Lung (tissue), 16 donors: Measurements from ENCODE around the gene PDP2. TPM values are rescaled to one million over a fixed set of nuclear protein-coding genes. Genes with fewer than 3 reads are reported as not detected.

Experiments
- ATAC-seq: fragments of 200-7000 bp; cut with Tn5 transposase; one replicate; pipeline ENCODE4 v1.9.1; 2020; ENCODE audit warnings: moderate number of reproducible peaks; ENCODE audit not compliant: insufficient read depth, low FRiP score
- DNase-seq, 3 donors: peaks; one replicate each; pipeline ENCODE4 v3.0.0-alpha.2; 2013 to 2017
- H3K27ac ChIP-seq, 2 donors: one replicate each; pipeline ENCODE4 v1.5.1; 2013; ENCODE audit warnings: mild to moderate bottlenecking in 2 of 2, moderate library complexity in 2 of 2, control low read depth in 1 of 2, inconsistent platforms in 1 of 2, low read depth in 1 of 2, low read length in 1 of 2
- H3K27me3 ChIP-seq, 3 donors: one replicate each; pipeline ENCODE4 v1.5.1; 2013; ENCODE audit warnings: low read length in 2 of 3; ENCODE audit not compliant: control insufficient read depth in 3 of 3, insufficient read depth in 3 of 3
- H3K36me3 ChIP-seq, 4 donors: one replicate each; pipeline ENCODE4 v1.5.1; 2013; ENCODE audit warnings: low read length in 4 of 4, mild to moderate bottlenecking in 1 of 4, moderate library complexity in 1 of 4; ENCODE audit not compliant: control insufficient read depth in 4 of 4, insufficient read depth in 4 of 4
- H3K4me1 ChIP-seq, 5 donors: one replicate each; pipeline ENCODE4 v1.5.1; 2013; ENCODE audit warnings: low read length in 5 of 5, mild to moderate bottlenecking in 2 of 5, moderate library complexity in 1 of 5; ENCODE audit not compliant: control insufficient read depth in 5 of 5, insufficient read depth in 5 of 5
- H3K4me3 ChIP-seq: one replicate; pipeline ENCODE4 v1.5.1; 2013; ENCODE audit warnings: mild to moderate bottlenecking, control low read depth, moderate library complexity
- H3K9ac ChIP-seq, 2 donors: one replicate each; pipeline ENCODE4 v1.5.1; 2013; ENCODE audit warnings: low read length in 2 of 2, control low read depth in 1 of 2; ENCODE audit not compliant: insufficient read depth in 1 of 2
- H3K9me3 ChIP-seq, 4 donors: one replicate each; pipeline ENCODE4 v1.5.1; 2013; ENCODE audit warnings: low read length in 3 of 4, mild to moderate bottlenecking in 1 of 4, moderate library complexity in 1 of 4; ENCODE audit not compliant: control insufficient read depth in 4 of 4, insufficient read depth in 3 of 4
- CTCF ChIP-seq: IDR thresholded peaks from 2 replicates; pipeline ENCODE4 v1.5.1; 2012; ENCODE audit warnings: mild to moderate bottlenecking; ENCODE audit errors: control extremely low read depth, extremely low read depth
- WGBS, 2 donors: extraction: QIAGEN DNeasy Blood & Tissue Kit; methylation state at CpG; one replicate each; pipeline ENCODE4 v1.1.7; 2013; 5-methylcytosine and 5-hydroxymethylcytosine counted together
- long read RNA-seq, 5 donors: transcript quantifications; one replicate each; lab custom pipeline, GENCODE V29; 2026
- polyA plus RNA-seq, 2 donors: library from polyadenylated mRNA; stranded (reverse); fragments of 200-250 nt; gene quantifications; one replicate each; pipeline ENCODE4 v1.2.1, GENCODE V29; 2013
- total RNA-seq, 2 donors: library from RNA; depleted of rRNA in 1 of 2; stranded (reverse); fragments of >200 nt in 1 of 2; gene quantifications; one replicate each; pipeline ENCODE4 v1.2.1, GENCODE V29; 2014 to 2021
- donor health status: control.
- donor health status: control.
- donor health status: Bipolar disorder and iron deficiency.
- donor health status: healthy.
- donor health status: DM: yes; HTN: yes; CAD: no.

The PDP2 gene
- 10 to 100 TPM; 21.3 to 23.0 TPM for total RNA-seq
- 1 to 10 TPM; 4.5 to 4.9 TPM for polyA plus RNA-seq
- long read RNA-seq, donor 1, full-length matches to known transcripts: 8 of 8 reads
- long read RNA-seq, donor 1, partial matches to known transcripts: 0 of 8 reads
- long read RNA-seq, donor 1, other reads (novel, unspliced or antisense): 0 of 8 reads
- long read RNA-seq, donor 2: 0 reads
- long read RNA-seq, donor 3, full-length matches to known transcripts: 1 of 1 reads
- long read RNA-seq, donor 3, partial matches to known transcripts: 0 of 1 reads
- long read RNA-seq, donor 3, other reads (novel, unspliced or antisense): 0 of 1 reads
- long read RNA-seq, donor 4, full-length matches to known transcripts: 1 of 1 reads
- long read RNA-seq, donor 4, partial matches to known transcripts: 0 of 1 reads
- long read RNA-seq, donor 4, other reads (novel, unspliced or antisense): 0 of 1 reads
- long read RNA-seq, donor 5, full-length matches to known transcripts: 1 of 1 reads
- long read RNA-seq, donor 5, partial matches to known transcripts: 0 of 1 reads
- long read RNA-seq, donor 5, other reads (novel, unspliced or antisense): 0 of 1 reads

- 0% methylated on average over 52 to 58 of the region's 58 CpGs for whole genome bisulfite sequencing, 2 donors
- H3K4me3 ChIP-seq: peak within 1 kb of the TSS; percentile 91
- no peaks in the 10 kb centered on the region for H3K27me3 ChIP-seq
- H3K27ac ChIP-seq: peak within 1 kb of the TSS; percentile 56 to 87
- peak; percentile 94 to 96 (median 96) for DNase-seq
- peaks cover 0 to 10% (median 3%) of the 10 kb centered on the region in 5 donors for H3K4me1 ChIP-seq
- TF ChIP-seq CTCF: no peak
- peaks cover 0 to 14% (median 9%) of the 10 kb centered on the region in 4 donors for H3K36me3 ChIP-seq
- no peaks in the 10 kb centered on the region for H3K9me3 ChIP-seq
- peak within 1 kb of the TSS; percentile 5 to 80 for H3K9ac ChIP-seq
- ATAC-seq: peak; percentile 94
Observed at GRCh38 chr16:66880288-66881013, at the start of gene PDP2. Gene PDP2 (plus strand): TSS chr16:66880515. CDS start chr16:66884285, 3,770 bp downstream.

GRCh38 chr16:66832190-66832589, 48.1 kb upstream of the PDP2 start:
- 77 to 86% methylated on average over 3 of the region's 3 CpGs for WGBS, 2 donors
- DNase-seq: no peak

GRCh38 chr16:66832661-66833305, 47.5 kb upstream of the PDP2 start:
- peaks cover 0 to 2% (median under 1%) of the 10 kb centered on the region in 4 donors for H3K36me3 ChIP-seq
- no peaks in the 10 kb centered on the region for H3K27me3 ChIP-seq
- H3K9ac ChIP-seq: no peak overlapping the region
- DNase-seq: no peak
- peaks cover 6 to 12% (median 7%) of the 10 kb centered on the region in 5 donors for H3K4me1 ChIP-seq
- no peak overlapping the region for H3K27ac ChIP-seq
- no peak for TF ChIP-seq CTCF
- H3K9me3 ChIP-seq: no peaks in the 10 kb centered on the region
- WGBS, 2 donors: 79 to 83% methylated on average over 7 of the region's 7 CpGs
- H3K4me3 ChIP-seq: no peak overlapping the region
- ATAC-seq: no peak

More at GRCh38 chr16:66832190-66832589, 48.1 kb upstream of the PDP2 start:
- H3K27me3 ChIP-seq: no peaks in the 10 kb centered on the region
- no peak overlapping the region for H3K4me3 ChIP-seq
- no peaks in the 10 kb centered on the region for H3K9me3 ChIP-seq
- H3K27ac ChIP-seq: no peak overlapping the region
- H3K4me1 ChIP-seq: peaks cover 6 to 12% (median 7%) of the 10 kb centered on the region in 5 donors
- ATAC-seq: no peak
- peaks cover 0 to 5% (median under 1%) of the 10 kb centered on the region in 4 donors for H3K36me3 ChIP-seq
- no peak overlapping the region for H3K9ac ChIP-seq
- no peak for TF ChIP-seq CTCF
